BLaER1 treated with 17β-estradiol and CSF1 and Interleukin-3, amounts not matched to agents 10 nM and 100 nM (cell line): ENCODE data around the gene BOLL.
"Not testable (repeated sequence)": the region's sequence is repeated elsewhere in the genome, so short reads cannot be mapped to it uniquely, and the experiment has no call there.

Experiments used
- H3K27ac ChIP-seq, 11 experiments: shearing (Covaris generic); formaldehyde crosslinking; 2 replicates each; pipeline ENCODE4 v1.8.1; 2022
- H3K27me3 ChIP-seq, 11 experiments: shearing (Covaris generic); formaldehyde crosslinking; 2 replicates each; pipeline ENCODE4 v1.8.1; 2022
- H3K36me3 ChIP-seq, 11 experiments: shearing (Covaris generic); formaldehyde crosslinking; 2 replicates each; pipeline ENCODE4 v1.8.1; 2022
- H3K4me1 ChIP-seq, 10 experiments: shearing (Covaris generic); formaldehyde crosslinking; 2 replicates each; pipeline ENCODE4 v1.8.1; 2022
- H3K4me2 ChIP-seq, 11 experiments: shearing (Covaris generic); formaldehyde crosslinking; 2 replicates each; pipeline ENCODE4 v1.8.1; 2022
- H3K4me3 ChIP-seq, 10 experiments: shearing (Covaris generic); formaldehyde crosslinking; 2 replicates each; pipeline ENCODE4 v1.8.1; 2022
- H3K9ac ChIP-seq, 11 experiments: shearing (Covaris generic); formaldehyde crosslinking; 2 replicates each; pipeline ENCODE4 v1.8.1; 2022
- H3K9me3 ChIP-seq, 11 experiments: shearing (Covaris generic); formaldehyde crosslinking; replicated peaks in 1 of 11; 2 replicates each; pipeline ENCODE4 v1.8.1; 2022
- H4K20me1 ChIP-seq, 11 experiments: shearing (Covaris generic); formaldehyde crosslinking; 2 replicates each; pipeline ENCODE4 v1.8.1; 2022
- Cebpa-rat ChIP-seq, 11 experiments: shearing (Covaris generic); IDR thresholded peaks; 2 replicates each; pipeline ENCODE4 v1.8.1; 2022

Gene BOLL

DNA sequence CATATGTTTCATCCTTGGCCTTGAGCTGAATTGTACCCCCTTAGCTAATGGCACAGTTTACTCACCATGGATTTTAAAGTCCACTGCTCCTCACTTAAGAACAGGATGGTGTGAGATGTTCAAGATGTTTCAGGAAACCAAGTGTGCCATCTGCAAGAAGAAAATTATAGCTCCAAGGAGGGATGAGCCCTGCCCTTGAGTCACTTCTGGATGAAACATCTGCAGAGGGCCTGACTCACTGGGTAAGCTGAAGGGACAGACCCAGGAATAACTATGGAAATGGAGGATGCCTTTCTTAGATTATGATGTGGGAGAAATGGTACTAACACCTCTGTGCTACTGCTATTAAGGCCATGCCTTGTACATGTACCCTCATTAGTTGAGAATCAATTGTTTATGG is 73.5 kb downstream of the BOLL start:
- Histone ChIP-seq H3K9me3 (no peaks in the 10 kb centered on the region), H3K4me3 (no peak overlapping the region), H3K36me3 (peaks cover 2 to 57% (median 36%) of the 10 kb centered on the region in 11 experiments; a peak in 21 of 22 replicates), H3K9ac (no peak overlapping the region), H3K27me3 (no peaks in the 10 kb centered on the region), H4K20me1 (peaks cover 0 to 77% (median 50%) of the 10 kb centered on the region in 11 experiments; a peak in 20 of 22 replicates), H3K27ac (no peak overlapping the region), H3K4me1 (peaks cover 19 to 44% (median 30%) of the 10 kb centered on the region in 10 experiments), H3K4me2 (peak overlapping the region in 3 of 11 experiments; percentile 2 to 30 (median 11); a peak in 3 of 22 replicates)
- TF ChIP-seq Cebpa-rat (IDR thresholded peaks at IDR 0.05): no peak

DNA sequence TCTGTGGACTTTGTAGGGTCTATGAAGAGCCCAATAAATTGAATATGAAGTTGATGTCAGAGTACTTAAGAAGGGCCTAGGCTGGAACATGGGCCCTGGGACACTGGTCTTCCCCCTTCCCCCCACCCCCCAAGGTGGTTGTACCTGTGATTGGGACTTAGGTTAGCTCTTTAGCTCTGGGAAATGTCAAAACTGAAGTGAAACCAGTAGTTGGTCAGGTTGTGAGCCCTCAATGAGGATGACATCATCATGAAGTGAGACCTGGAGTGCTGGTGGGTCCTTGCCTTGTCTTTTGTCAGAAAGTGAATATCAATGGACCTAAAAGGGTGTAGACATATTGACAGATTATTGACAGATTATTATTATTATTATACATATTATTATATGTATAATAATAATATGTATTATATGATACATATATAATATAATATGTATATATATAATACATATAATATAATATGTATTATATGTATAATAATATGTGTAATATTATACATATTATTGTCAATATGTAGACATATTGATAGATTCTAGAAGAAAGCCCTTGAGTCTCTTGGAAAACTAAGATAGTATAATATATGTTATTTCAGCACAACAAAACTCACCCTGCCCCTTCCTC is 74.6 kb downstream of the BOLL start:
- no peak for TF ChIP-seq Cebpa-rat (IDR thresholded peaks at IDR 0.05)
- peaks cover 0 to 88% (median 58%) of the 10 kb centered on the region in 11 experiments; a peak in 20 of 22 replicates for H4K20me1 ChIP-seq

DNA sequence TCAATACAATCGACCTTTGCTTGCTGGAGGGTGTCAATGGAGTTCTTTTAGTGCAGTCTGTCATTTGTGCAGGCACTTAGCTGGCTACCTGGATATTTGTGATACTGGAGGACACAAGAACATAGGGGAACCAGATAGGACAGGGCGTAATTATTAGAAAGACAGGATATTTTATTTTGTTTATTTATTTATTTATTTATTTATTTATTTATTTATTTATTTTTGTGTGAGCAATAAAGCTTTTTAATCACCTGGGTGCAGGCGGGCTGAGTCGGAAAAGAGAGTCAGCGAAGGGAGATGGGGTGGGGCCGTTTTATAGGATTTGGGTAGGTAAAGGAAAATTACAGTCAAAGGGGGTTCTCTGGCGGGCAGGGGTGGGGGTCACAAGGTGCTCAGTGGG is 76.0 kb downstream of the BOLL start:
- Histone ChIP-seq H3K4me2 (peak overlapping the region; percentile 62 to 98 (median 92); a peak in 21 of 22 replicates), H3K4me1 (peaks cover 30 to 55% (median 36%) of the 10 kb centered on the region in 10 experiments), H3K4me3 (peak overlapping the region in 7 of 10 experiments; percentile 28 to 97 (median 59); a peak in 7 of 20 replicates), H3K9ac (peak overlapping the region in 4 of 11 experiments; percentile 6 to 45 (median 42); a peak in 3 of 22 replicates), H4K20me1 (peaks cover 0 to 83% (median 60%) of the 10 kb centered on the region in 11 experiments; a peak in 20 of 22 replicates), H3K36me3 (peaks cover 2 to 49% (median 30%) of the 10 kb centered on the region in 11 experiments; a peak in 20 of 22 replicates)
- not testable (repeated sequence) for H3K9me3 ChIP-seq, H3K27me3 ChIP-seq, H3K27ac ChIP-seq

More for the DNA sequence above, 74.6 kb downstream of the BOLL start:
- no peaks in the 10 kb centered on the region for H3K27me3 ChIP-seq
- H3K4me1 ChIP-seq: peaks cover 25 to 50% (median 35%) of the 10 kb centered on the region in 10 experiments
- H3K9me3 ChIP-seq: no peaks in the 10 kb centered on the region
- peak overlapping the region in 7 of 11 experiments; percentile 1 to 96 (median 29); a peak in 9 of 22 replicates for H3K4me2 ChIP-seq
- H3K9ac ChIP-seq: no peak overlapping the region
- no peak overlapping the region for H3K27ac ChIP-seq
- no peak overlapping the region for H3K4me3 ChIP-seq
- peaks cover 2 to 57% (median 36%) of the 10 kb centered on the region in 11 experiments; a peak in 21 of 22 replicates for H3K36me3 ChIP-seq

DNA sequence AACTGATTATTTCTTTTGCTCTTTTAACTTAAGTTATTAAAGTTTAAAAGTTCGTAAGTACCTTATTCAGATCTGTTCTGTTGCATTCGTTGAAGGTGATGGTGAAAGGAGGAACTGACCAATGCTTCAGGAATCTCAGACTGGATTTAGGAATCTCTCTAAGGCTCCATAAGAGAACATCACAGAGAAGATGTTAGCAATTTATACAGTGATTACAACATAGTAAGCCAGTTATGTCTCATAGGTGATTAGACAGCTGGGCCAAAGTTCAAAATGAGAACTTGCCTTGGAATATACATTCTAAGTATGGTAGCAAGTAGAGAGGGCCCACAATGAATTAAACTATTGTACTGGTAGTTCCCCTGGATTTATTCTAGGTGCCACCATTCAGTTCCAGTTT is 76.8 kb downstream of the BOLL start:
- Histone ChIP-seq H3K4me2 (peak overlapping the region; percentile 62 to 98 (median 92)), H3K4me3 (peak overlapping the region in 8 of 10 experiments; percentile 28 to 97 (median 76); a peak in 13 of 20 replicates)
- TF ChIP-seq Cebpa-rat (IDR thresholded peaks at IDR 0.05): no peak

DNA sequence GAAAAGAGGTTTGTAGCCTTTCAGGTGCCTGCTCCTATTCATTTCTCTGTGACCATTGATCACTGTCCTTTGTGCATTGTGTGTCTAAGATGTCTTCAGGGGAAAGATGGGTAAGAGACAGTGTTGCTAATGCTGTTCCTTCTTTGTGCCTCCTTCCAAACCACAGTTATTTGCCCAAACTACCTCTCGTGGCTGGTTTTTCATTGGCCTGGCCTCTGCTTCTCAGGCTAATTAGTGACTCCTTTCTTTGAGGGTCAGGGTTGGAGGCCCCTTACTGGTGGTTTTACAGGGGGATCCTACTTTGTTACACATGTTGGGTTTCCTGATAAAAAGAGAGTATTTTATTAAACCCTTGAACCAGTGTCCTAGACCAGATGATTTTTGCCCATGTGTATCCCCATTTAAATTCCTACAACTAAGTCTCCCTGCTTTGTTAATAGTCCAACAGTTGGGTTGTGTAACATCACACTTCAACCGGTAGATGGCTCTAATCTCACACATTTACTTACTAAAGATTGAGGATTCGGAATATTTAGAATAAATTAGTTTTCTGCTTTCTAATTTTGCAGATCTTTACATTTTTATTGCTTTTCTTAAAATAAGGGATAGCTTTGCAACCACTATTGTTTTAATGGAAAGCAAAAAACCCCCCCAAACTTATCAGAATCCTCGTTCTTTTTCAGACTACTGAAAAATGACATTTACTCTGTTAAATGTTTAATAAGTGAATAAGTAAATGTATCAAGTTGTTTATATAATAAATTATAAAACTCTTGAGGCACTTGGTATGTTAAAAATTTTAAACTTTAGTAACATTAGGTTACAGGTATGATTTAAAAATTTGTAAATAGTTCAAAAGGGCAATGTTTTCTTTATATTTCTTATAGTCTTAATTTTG is 77.6 kb downstream of the BOLL start:
- peak overlapping the region; percentile 81 to 92 (median 85) for H3K9ac ChIP-seq
- peaks cover 0 to 72% (median 60%) of the 10 kb centered on the region in 11 experiments; a peak in 20 of 22 replicates for H4K20me1 ChIP-seq
- peak overlapping the region in 3 of 11 experiments; percentile 6 to 84 (median 26); a peak in 4 of 22 replicates for H3K27ac ChIP-seq
- H3K4me3 ChIP-seq: peak overlapping the region; percentile 71 to 98 (median 96)
- H3K27me3 ChIP-seq: no peaks in the 10 kb centered on the region
- peak overlapping the region; percentile 92 to 99 (median 97) for H3K4me2 ChIP-seq
- peaks cover 2 to 39% (median 30%) of the 10 kb centered on the region in 11 experiments; a peak in 20 of 22 replicates for H3K36me3 ChIP-seq
- H3K9me3 ChIP-seq: no peaks in the 10 kb centered on the region
- peaks cover 32 to 57% (median 38%) of the 10 kb centered on the region in 10 experiments for H3K4me1 ChIP-seq
- TF ChIP-seq Cebpa-rat (IDR thresholded peaks at IDR 0.05): no peak

More for the DNA sequence above, 76.8 kb downstream of the BOLL start:
- Histone ChIP-seq H3K9ac (peak overlapping the region in 10 of 11 experiments; percentile 6 to 45 (median 31); a peak in 8 of 22 replicates), H3K27me3 (no peaks in the 10 kb centered on the region), H3K4me1 (peaks cover 32 to 57% (median 38%) of the 10 kb centered on the region in 10 experiments), H4K20me1 (peaks cover 0 to 79% (median 60%) of the 10 kb centered on the region in 11 experiments; a peak in 20 of 22 replicates), H3K9me3 (no peaks in the 10 kb centered on the region), H3K36me3 (peaks cover 2 to 47% (median 30%) of the 10 kb centered on the region in 11 experiments; a peak in 20 of 22 replicates), H3K27ac (no peak overlapping the region)

DNA sequence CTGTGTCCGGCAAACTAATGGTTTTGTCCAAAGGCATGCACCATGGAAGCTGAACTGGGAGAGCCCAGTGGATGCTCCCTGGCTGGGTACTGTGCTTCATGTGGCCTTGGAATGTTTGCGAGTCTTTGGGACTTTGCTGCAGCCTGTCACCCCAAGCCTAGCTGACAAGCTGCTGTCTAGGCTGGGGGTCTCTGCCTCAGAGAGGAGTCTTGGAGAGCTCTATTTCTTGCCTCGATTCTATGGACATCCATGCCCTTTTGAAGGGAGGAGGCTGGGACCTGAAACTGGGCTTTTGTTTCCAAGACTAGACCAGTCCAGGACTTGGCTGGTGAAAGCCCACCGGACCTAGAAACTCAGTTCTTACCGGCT is 78.3 kb downstream of the BOLL start:
- Histone ChIP-seq H3K4me3 (peak overlapping the region; percentile 71 to 98 (median 96)), H3K27me3 (no peaks in the 10 kb centered on the region), H4K20me1 (peaks cover 0 to 65% (median 59%) of the 10 kb centered on the region in 11 experiments; a peak in 20 of 22 replicates), H3K27ac (peak overlapping the region in 3 of 11 experiments; percentile 5 to 84 (median 26); a peak in 2 of 22 replicates), H3K36me3 (peaks cover 2 to 35% (median 29%) of the 10 kb centered on the region in 11 experiments; a peak in 20 of 22 replicates), H3K9me3 (no peaks in the 10 kb centered on the region), H3K9ac (peak overlapping the region; percentile 81 to 92 (median 85)), H3K4me2 (peak overlapping the region; percentile 92 to 99 (median 97)), H3K4me1 (peaks cover 32 to 57% (median 38%) of the 10 kb centered on the region in 10 experiments)
- no peak for TF ChIP-seq Cebpa-rat (IDR thresholded peaks at IDR 0.05)

DNA sequence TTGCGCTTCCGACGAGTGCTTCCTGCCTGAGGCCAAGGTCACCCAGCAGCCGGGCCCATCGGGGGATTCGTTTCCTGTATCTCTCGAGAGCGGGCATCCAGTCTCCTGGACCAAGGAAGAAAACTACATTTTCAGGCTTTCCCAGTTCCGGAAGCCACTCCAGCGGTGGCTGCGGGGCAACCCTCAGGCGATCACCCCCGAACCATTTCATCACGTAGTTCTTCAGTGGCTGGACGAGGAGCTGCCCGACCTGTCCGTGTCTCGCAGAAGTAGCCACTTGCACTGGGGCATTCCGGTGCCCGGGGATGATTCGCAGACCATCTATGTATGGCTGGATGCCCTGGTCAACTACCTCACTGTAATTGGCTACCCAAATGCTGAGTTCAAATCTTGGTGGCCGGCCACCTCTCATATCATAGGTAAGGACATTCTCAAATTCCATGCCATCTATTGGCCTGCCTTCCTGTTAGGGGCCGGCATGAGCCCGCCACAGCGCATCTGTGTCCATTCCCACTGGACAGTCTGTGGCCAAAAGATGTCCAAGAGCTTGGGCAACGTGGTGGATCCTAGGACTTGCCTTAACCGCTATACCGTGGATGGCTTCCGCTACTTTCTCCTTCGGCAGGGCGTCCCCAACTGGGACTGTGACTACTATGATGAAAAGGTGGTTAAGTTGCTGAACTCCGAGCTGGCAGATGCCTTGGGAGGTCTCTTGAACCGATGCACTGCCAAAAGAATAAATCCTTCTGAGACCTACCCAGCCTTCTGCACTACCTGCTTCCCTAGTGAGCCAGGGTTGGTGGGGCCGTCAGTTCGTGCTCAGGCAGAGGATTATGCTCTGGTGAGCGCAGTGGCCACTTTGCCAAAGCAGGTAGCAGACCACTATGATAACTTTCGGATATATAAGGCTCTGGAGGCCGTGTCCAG is 78.9 kb downstream of the BOLL start:
- no peak for TF ChIP-seq Cebpa-rat (IDR thresholded peaks at IDR 0.05)
- peak overlapping the region; percentile 71 to 98 (median 96) for H3K4me3 ChIP-seq
- H3K27me3 ChIP-seq: no peaks in the 10 kb centered on the region
- peaks cover 32 to 51% (median 38%) of the 10 kb centered on the region in 10 experiments for H3K4me1 ChIP-seq
- H3K9me3 ChIP-seq: no peaks in the 10 kb centered on the region
- H3K27ac ChIP-seq: peak overlapping the region in 10 of 11 experiments; percentile 61 to 84 (median 80); a peak in 20 of 22 replicates
- peak overlapping the region; percentile 81 to 92 (median 85) for H3K9ac ChIP-seq
- H4K20me1 ChIP-seq: peaks cover 0 to 59% (median 52%) of the 10 kb centered on the region in 11 experiments; a peak in 20 of 22 replicates
- H3K36me3 ChIP-seq: peaks cover 0 to 29% (median 23%) of the 10 kb centered on the region in 11 experiments; a peak in 18 of 22 replicates
- peak overlapping the region; percentile 92 to 99 (median 97) for H3K4me2 ChIP-seq
